Smooth muscle cell (in vitro differentiated cells): Measurements from ENCODE around the gene VWA7. TPM values are rescaled to one million over a fixed set of nuclear protein-coding genes. Genes with fewer than 3 reads are reported as not detected.
"Not testable (repeated sequence)": the region's sequence is repeated elsewhere in the genome, so short reads cannot be mapped to it uniquely, and the experiment has no call there.

Experiments used
- DNase-seq: peaks from one replicate; lab custom pipeline; 2025; ENCODE audit not compliant: unreplicated experiment; lab: John Stamatoyannopoulos, UW
- H2AFZ ChIP-seq: fragments of 200-600 bp; sonication (generic); 2 replicates; pipeline ENCODE4 v1.6.0; 2016; ENCODE audit warnings: antibody characterized with exemption, low read depth, mild to moderate bottlenecking
- H3F3A ChIP-seq: fragments of 200-600 bp; sonication (generic); 2 replicates; pipeline ENCODE4 v1.6.0; 2017; ENCODE audit warnings: antibody characterized with exemption, low read depth
- H3K27ac ChIP-seq: fragments of 200-600 bp; sonication (generic); 2 replicates; pipeline ENCODE4 v1.5.1; 2016; ENCODE audit warnings: low read depth, mild to moderate bottlenecking
- H3K27me3 ChIP-seq: fragments of 200-600 bp; sonication (generic); 2 replicates; pipeline ENCODE4 v1.6.1; 2016; ENCODE audit warnings: low read depth, mild to moderate bottlenecking
- H3K36me3 ChIP-seq: fragments of 200-600 bp; sonication (generic); 2 replicates; pipeline ENCODE4 v1.5.1; 2016; ENCODE audit warnings: low read depth
- H3K4me1 ChIP-seq: fragments of 200-600 bp; sonication (generic); 2 replicates; pipeline ENCODE4 v1.5.1; 2016; ENCODE audit warnings: low read depth
- H3K4me2 ChIP-seq: fragments of 200-600 bp; sonication (generic); 2 replicates; pipeline ENCODE4 v1.6.0; 2016; ENCODE audit warnings: mild to moderate bottlenecking
- H3K4me3 ChIP-seq: fragments of 200-600 bp; sonication (generic); 2 replicates; pipeline ENCODE4 v1.5.1; 2016; ENCODE audit warnings: mild to moderate bottlenecking
- H3K79me2 ChIP-seq: fragments of 200-600 bp; sonication (generic); 2 replicates; pipeline ENCODE4 v1.6.0; 2016; ENCODE audit warnings: low read depth, mild to moderate bottlenecking
- H3K9ac ChIP-seq: fragments of 200-600 bp; sonication (generic); 2 replicates; pipeline ENCODE4 v1.6.0; 2016; ENCODE audit warnings: low read depth
- H3K9me3 ChIP-seq: fragments of 200-600 bp; sonication (generic); replicated peaks from 2 replicates; pipeline ENCODE4 v1.5.1; 2016; ENCODE audit warnings: low read depth
- H4K20me1 ChIP-seq: fragments of 200-600 bp; sonication (generic); 2 replicates; pipeline ENCODE4 v1.6.0; 2016; ENCODE audit warnings: low read depth
- WGBS: methylation state at CpG from one replicate; pipeline ENCODE4 v1.1.7; 2016; ENCODE audit warnings: low lambda C conversion rate; 5-methylcytosine and 5-hydroxymethylcytosine counted together
- polyA plus RNA-seq: library from polyadenylated mRNA; unstranded; fragments of >200 nt; fragmentation: Nextera tagmentation; extraction: Ambion mirVana; gene quantifications from 2 replicates; pipeline ENCODE4 v1.2.1, GENCODE V29; 2016
- total RNA-seq: library from RNA; depleted of rRNA; stranded (reverse); fragments of >200 nt; gene quantifications from 2 replicates; pipeline ENCODE4 v1.2.3, GENCODE V29; 2014
- TF ChIP-seq, protein P1 (sequence below): fragments of 200-600 bp; sonication (generic); IDR thresholded peaks from 2 replicates; pipeline ENCODE4 v1.5.1; 2017; ENCODE audit warnings: borderline replicate concordance, mild to moderate bottlenecking, antibody characterized with exemption; ENCODE audit not compliant: insufficient read depth, poor library complexity, severe bottlenecking

VWA7 gene
- total and polyA plus RNA-seq, 2 experiments from 2014 or later, result 0.08 to 0.58 TPM

GRCh38 chr6:31822036-31822821 is 45.1 kb upstream of the VWA7 start:
- peak; percentile 38 for DNase-seq
- TF ChIP-seq, protein P1, sequence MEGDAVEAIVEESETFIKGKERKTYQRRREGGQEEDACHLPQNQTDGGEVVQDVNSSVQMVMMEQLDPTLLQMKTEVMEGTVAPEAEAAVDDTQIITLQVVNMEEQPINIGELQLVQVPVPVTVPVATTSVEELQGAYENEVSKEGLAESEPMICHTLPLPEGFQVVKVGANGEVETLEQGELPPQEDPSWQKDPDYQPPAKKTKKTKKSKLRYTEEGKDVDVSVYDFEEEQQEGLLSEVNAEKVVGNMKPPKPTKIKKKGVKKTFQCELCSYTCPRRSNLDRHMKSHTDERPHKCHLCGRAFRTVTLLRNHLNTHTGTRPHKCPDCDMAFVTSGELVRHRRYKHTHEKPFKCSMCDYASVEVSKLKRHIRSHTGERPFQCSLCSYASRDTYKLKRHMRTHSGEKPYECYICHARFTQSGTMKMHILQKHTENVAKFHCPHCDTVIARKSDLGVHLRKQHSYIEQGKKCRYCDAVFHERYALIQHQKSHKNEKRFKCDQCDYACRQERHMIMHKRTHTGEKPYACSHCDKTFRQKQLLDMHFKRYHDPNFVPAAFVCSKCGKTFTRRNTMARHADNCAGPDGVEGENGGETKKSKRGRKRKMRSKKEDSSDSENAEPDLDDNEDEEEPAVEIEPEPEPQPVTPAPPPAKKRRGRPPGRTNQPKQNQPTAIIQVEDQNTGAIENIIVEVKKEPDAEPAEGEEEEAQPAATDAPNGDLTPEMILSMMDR, result no peak
- peaks cover 4% of the 10 kb centered on the region for H4K20me1 ChIP-seq
- H3K9me3 ChIP-seq, result no peaks in the 10 kb centered on the region
- H3K4me3 ChIP-seq, result peak overlapping the region; percentile 64
- H3F3A ChIP-seq, result peaks cover 21% of the 10 kb centered on the region
- H3K9ac ChIP-seq, result peak overlapping the region; percentile 82
- H3K4me2 ChIP-seq, result peak overlapping the region; percentile 86
- H3K36me3 ChIP-seq, result no peaks in the 10 kb centered on the region
- no peaks in the 10 kb centered on the region for H3K27me3 ChIP-seq
- peak overlapping the region; percentile 83 for H3K27ac ChIP-seq
- H2AFZ ChIP-seq, result no peak overlapping the region
- H3K79me2 ChIP-seq, result peaks cover 14% of the 10 kb centered on the region
- 6% methylated on average over 17 of the region's 25 CpGs for WGBS
- H3K4me1 ChIP-seq, result peaks cover 22% of the 10 kb centered on the region

GRCh38 chr6:31821301-31822035 is 44.3 kb upstream of the VWA7 start:
- no peaks in the 10 kb centered on the region for H3K9me3 ChIP-seq
- peaks cover 17% of the 10 kb centered on the region for H3F3A ChIP-seq
- peak overlapping the region; percentile 62 for H2AFZ ChIP-seq
- peaks cover 14% of the 10 kb centered on the region for H3K79me2 ChIP-seq
- H3K4me2 ChIP-seq, result peak overlapping the region; percentile 86
- H3K27me3 ChIP-seq, result no peaks in the 10 kb centered on the region
- no peaks in the 10 kb centered on the region for H3K36me3 ChIP-seq
- H3K4me3 ChIP-seq, result peak overlapping the region; percentile 64
- H4K20me1 ChIP-seq, result peaks cover 4% of the 10 kb centered on the region
- H3K4me1 ChIP-seq, result peaks cover 18% of the 10 kb centered on the region
- TF ChIP-seq, protein P1, result no peak
- peak overlapping the region; percentile 83 for H3K27ac ChIP-seq
- peak; percentile 28 for DNase-seq
- WGBS, result 5% methylated on average over 39 of the region's 39 CpGs
- H3K9ac ChIP-seq, result peak overlapping the region; percentile 82

DNA sequence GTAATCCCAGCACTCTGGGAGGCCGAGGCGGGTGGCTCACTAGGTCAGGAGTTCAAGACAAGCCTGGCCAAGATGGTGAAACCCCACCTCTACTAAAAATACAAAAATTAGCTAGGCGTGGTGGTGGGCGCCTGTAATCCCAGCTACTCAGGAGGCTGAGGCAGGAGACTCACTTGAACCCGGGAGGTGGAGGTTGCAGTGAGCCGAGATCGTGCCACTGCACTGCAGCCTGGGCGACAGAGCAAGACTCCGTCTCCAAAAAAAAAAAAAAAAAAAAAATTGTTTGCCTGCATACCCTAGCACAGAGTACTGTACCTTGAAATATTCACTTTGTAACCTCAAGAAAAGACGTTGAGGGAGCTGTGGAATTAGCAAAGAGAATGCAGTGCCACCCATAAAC is 43.3 kb upstream of the VWA7 start:
- H2AFZ ChIP-seq, DNase-seq, H3K9me3 ChIP-seq, H3K9ac ChIP-seq, H3K36me3 ChIP-seq, H3K27me3 ChIP-seq, H3F3A ChIP-seq, H3K27ac ChIP-seq, H3K4me3 ChIP-seq, H4K20me1 ChIP-seq: not testable (repeated sequence)
- Histone ChIP-seq H3K4me2 (peak overlapping the region; percentile 86), H3K4me1 (peaks cover 13% of the 10 kb centered on the region), H3K79me2 (peaks cover 14% of the 10 kb centered on the region)
- 95% methylated on average over 10 of the region's 10 CpGs for WGBS

- Histone ChIP-seq H4K20me1 (peaks cover 4% of the 10 kb centered on the region), H3K79me2 (peaks cover 14% of the 10 kb centered on the region), H3K27me3 (no peaks in the 10 kb centered on the region), H3K4me2 (no peak overlapping the region), H3F3A (peaks cover 9% of the 10 kb centered on the region), H3K4me3 (no peak overlapping the region), H3K4me1 (peaks cover 13% of the 10 kb centered on the region), H3K9me3 (no peaks in the 10 kb centered on the region), H3K36me3 (no peaks in the 10 kb centered on the region), H3K9ac (no peak overlapping the region), H3K27ac (no peak overlapping the region), H2AFZ (no peak overlapping the region)
- TF ChIP-seq, protein P1, result no peak
- no peak for DNase-seq
Observed at GRCh38 chr6:31819871-31820299, 42.8 kb upstream of the VWA7 start.

DNA sequence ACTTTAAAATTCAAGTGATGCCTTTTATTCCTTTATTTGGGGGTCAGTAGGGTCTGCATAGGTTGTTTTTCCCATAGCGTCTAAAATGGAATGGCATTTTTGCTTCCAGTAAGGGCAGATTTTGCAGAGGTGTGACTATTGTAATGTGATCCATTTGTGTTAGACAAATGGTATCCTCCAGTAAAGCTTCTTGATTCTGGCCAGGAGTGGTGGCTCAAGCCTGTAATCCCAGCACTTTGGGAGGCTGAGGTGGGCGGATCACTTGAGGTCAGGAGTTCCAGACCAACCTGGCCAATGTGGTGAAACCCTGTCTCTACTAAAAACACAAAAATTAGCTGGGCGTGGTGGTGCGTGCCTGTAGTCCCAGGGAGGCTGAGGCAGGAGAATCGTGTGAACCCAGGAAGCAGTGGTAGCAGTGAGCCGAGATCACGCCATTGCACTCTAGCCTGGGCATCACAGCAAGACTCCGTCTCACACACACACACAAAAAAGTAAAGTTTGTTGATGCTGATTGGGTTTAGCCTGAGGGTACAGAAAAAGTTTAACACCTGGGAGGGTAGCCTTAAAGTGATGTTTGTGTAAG is 40.9 kb upstream of the VWA7 start:
- Histone ChIP-seq H3K79me2 (peaks cover 14% of the 10 kb centered on the region), H3K4me2 (peak overlapping the region; percentile 79), H3K4me1 (peaks cover 24% of the 10 kb centered on the region), H3K4me3 (peak overlapping the region; percentile 25), H3F3A (peaks cover 21% of the 10 kb centered on the region)
- not testable (repeated sequence) for DNase-seq, H3K27me3 ChIP-seq, H3K9ac ChIP-seq, H3K9me3 ChIP-seq, H3K36me3 ChIP-seq, H2AFZ ChIP-seq, H3K27ac ChIP-seq, H4K20me1 ChIP-seq
- 88% methylated on average over 8 of the region's 8 CpGs for WGBS
